Endodermal cell (in vitro differentiated cells): Measurements from ENCODE around the gene ZDHHC17. TPM values are rescaled to one million over a fixed set of nuclear protein-coding genes. Genes with fewer than 3 reads are reported as not detected.
"Not testable (repeated sequence)": the region's sequence is repeated elsewhere in the genome, so short reads cannot be mapped to it uniquely, and the experiment has no call there.

Experiments used
- DNase-seq: peaks from one replicate; pipeline ENCODE4 v3.0.0-alpha.2; 2017
- H3K27ac ChIP-seq: 2 replicates; pipeline ENCODE4 v1.5.1; 2013; ENCODE audit warnings: mild to moderate bottlenecking, low read depth, low read length, moderate library complexity
- H3K27me3 ChIP-seq: 2 replicates; pipeline ENCODE4 v1.6.1; 2013; ENCODE audit warnings: mild to moderate bottlenecking, low read length, moderate library complexity; ENCODE audit not compliant: insufficient read depth, control insufficient read depth, poor library complexity, severe bottlenecking
- H3K36me3 ChIP-seq: 2 replicates; pipeline ENCODE4 v1.7.0; 2013; ENCODE audit warnings: mild to moderate bottlenecking, low read length, moderate library complexity; ENCODE audit not compliant: control insufficient read depth, insufficient read depth
- H3K4me1 ChIP-seq: one replicate; pipeline ENCODE4 v1.7.0; 2013; ENCODE audit warnings: low read length; ENCODE audit not compliant: control insufficient read depth, insufficient read depth
- H3K4me3 ChIP-seq: 2 replicates; pipeline ENCODE4 v1.5.1; 2013; ENCODE audit warnings: mild to moderate bottlenecking, low read length, moderate library complexity
- H3K9ac ChIP-seq: 2 replicates; pipeline ENCODE4 v1.6.1; 2013; ENCODE audit warnings: mild to moderate bottlenecking, low read length, moderate library complexity; ENCODE audit not compliant: poor library complexity, severe bottlenecking; ENCODE audit errors: extremely low read depth
- H3K9me3 ChIP-seq: 2 replicates; pipeline ENCODE4 v1.6.1; 2013; ENCODE audit warnings: mild to moderate bottlenecking, low read length, moderate library complexity; ENCODE audit not compliant: control insufficient read depth
- H3K27ac Mint-ChIP-seq: 2 replicates; pipeline ENCODE4 v1.8.0; 2020; ENCODE audit warnings: mixed read lengths
- H3K27me3 Mint-ChIP-seq: 2 replicates; pipeline ENCODE4 v1.8.0; 2021; ENCODE audit warnings: mild to moderate bottlenecking, mixed read lengths; ENCODE audit not compliant: insufficient read depth
- H3K36me3 Mint-ChIP-seq: 2 replicates; pipeline ENCODE4 v1.8.0; 2020; ENCODE audit warnings: low read depth, mixed read lengths
- H3K4me1 Mint-ChIP-seq: 2 replicates; pipeline ENCODE4 v1.8.0; 2020; ENCODE audit warnings: mixed read lengths
- H3K4me3 Mint-ChIP-seq: 2 replicates; pipeline ENCODE4 v1.8.0; 2020; ENCODE audit warnings: mild to moderate bottlenecking, moderate library complexity, mixed read lengths
- H3K9me3 Mint-ChIP-seq: 2 replicates; pipeline ENCODE4 v1.8.0; 2020; ENCODE audit warnings: mild to moderate bottlenecking, mixed read lengths
- WGBS, 2 experiments: methylation state at CpG; one replicate each; pipeline versions ENCODE4 v1.1.5 to v1.1.7; 2013; ENCODE audit warnings: missing lambda C conversion rate in 2 of 2, mixed read lengths in 1 of 2; ENCODE audit not compliant: insufficient coverage in 1 of 2, insufficient read length in 1 of 2; 5-methylcytosine and 5-hydroxymethylcytosine counted together
- total RNA-seq, 2 donors: library from RNA; stranded (reverse); fragmentation: NEBNext Ultra II Directional in 1 of 2; extraction: Animal tissue kit (Norgen Biotek cat#: 25700) in 1 of 2; gene quantifications; 2 replicates in 1 of 2; 3 replicates in 1 of 2; pipeline ENCODE4 v1.2.1, GENCODE V29; 2021
- TF ChIP-seq, protein P1 (sequence below): fragments of 200-600 bp; sonication (generic); conservative IDR thresholded peaks from 2 replicates; pipeline ENCODE4 v1.5.0; 2021; ENCODE audit warnings: antibody characterized with exemption, mild to moderate bottlenecking

The ZDHHC17 gene
- total RNA-seq, 2 donors from 2014 or later: 37.9 to 40.0 TPM

GRCh38 chr12:76719171-76720041 is 44.5 kb upstream of the ZDHHC17 start:
- peak; percentile 69 for DNase-seq
- Histone ChIP-seq H3K27me3 (peaks cover 78% of the 10 kb centered on the region), H3K9me3 (no peaks in the 10 kb centered on the region), H3K27ac (no peak overlapping the region), H3K36me3 (no peaks in the 10 kb centered on the region), H3K9ac (no peak overlapping the region), H3K4me3 (no peak overlapping the region), H3K4me1 (no peaks in the 10 kb centered on the region)
- 88 to 93% methylated on average over 2 to 5 of the region's 5 CpGs for WGBS, 2 experiments
- no peaks in the 10 kb centered on the region for H3K9me3 Mint-ChIP-seq
- no peaks in the 10 kb centered on the region for H3K36me3 Mint-ChIP-seq
- TF ChIP-seq, protein P1, sequence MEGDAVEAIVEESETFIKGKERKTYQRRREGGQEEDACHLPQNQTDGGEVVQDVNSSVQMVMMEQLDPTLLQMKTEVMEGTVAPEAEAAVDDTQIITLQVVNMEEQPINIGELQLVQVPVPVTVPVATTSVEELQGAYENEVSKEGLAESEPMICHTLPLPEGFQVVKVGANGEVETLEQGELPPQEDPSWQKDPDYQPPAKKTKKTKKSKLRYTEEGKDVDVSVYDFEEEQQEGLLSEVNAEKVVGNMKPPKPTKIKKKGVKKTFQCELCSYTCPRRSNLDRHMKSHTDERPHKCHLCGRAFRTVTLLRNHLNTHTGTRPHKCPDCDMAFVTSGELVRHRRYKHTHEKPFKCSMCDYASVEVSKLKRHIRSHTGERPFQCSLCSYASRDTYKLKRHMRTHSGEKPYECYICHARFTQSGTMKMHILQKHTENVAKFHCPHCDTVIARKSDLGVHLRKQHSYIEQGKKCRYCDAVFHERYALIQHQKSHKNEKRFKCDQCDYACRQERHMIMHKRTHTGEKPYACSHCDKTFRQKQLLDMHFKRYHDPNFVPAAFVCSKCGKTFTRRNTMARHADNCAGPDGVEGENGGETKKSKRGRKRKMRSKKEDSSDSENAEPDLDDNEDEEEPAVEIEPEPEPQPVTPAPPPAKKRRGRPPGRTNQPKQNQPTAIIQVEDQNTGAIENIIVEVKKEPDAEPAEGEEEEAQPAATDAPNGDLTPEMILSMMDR: no peak
- peaks cover 77% of the 10 kb centered on the region for H3K27me3 Mint-ChIP-seq
- H3K27ac Mint-ChIP-seq: no peak overlapping the region
- H3K4me1 Mint-ChIP-seq: peaks cover 6% of the 10 kb centered on the region
- H3K4me3 Mint-ChIP-seq: no peak overlapping the region

DNA sequence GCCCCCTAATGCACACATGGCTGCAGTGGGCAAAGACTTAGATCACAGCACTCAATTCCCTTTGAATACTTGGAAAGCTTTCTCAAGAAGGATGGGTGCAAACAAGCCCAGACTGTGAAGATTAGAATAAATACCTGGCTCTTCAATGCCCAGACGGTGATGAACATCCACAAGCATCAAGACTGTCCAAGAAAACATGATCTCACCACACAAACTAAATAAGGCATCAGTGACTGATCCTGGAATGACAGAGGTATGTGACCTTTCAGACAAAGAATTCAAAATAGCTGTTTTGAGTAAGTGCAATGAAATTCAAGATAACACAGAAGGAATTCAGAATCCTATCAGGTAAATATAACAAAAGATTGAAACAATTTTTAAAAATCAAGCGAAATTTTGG is 43.8 kb upstream of the ZDHHC17 start:
- H3K27ac ChIP-seq: no peak overlapping the region
- 75 to 76% methylated on average over 1 to 2 of the region's 2 CpGs for WGBS, 2 experiments
- H3K4me3 Mint-ChIP-seq: no peak overlapping the region
- H3K9me3 ChIP-seq: no peaks in the 10 kb centered on the region
- no peak overlapping the region for H3K9ac ChIP-seq
- H3K36me3 Mint-ChIP-seq: no peaks in the 10 kb centered on the region
- no peak overlapping the region for H3K4me3 ChIP-seq
- no peaks in the 10 kb centered on the region for H3K36me3 ChIP-seq
- peaks cover 70% of the 10 kb centered on the region for H3K27me3 Mint-ChIP-seq
- TF ChIP-seq, protein P1: no peak
- peaks cover 71% of the 10 kb centered on the region for H3K27me3 ChIP-seq
- H3K9me3 Mint-ChIP-seq: no peaks in the 10 kb centered on the region
- peaks cover 3% of the 10 kb centered on the region for H3K4me1 Mint-ChIP-seq
- no peak overlapping the region for H3K27ac Mint-ChIP-seq
- no peaks in the 10 kb centered on the region for H3K4me1 ChIP-seq
- DNase-seq: no peak

GRCh38 chr12:76726626-76727025 is 37.3 kb upstream of the ZDHHC17 start:
- H3K4me3 ChIP-seq: no peak overlapping the region
- Mint-ChIP-seq H3K27ac (no peak overlapping the region), H3K9me3 (no peaks in the 10 kb centered on the region), H3K36me3 (no peaks in the 10 kb centered on the region), H3K4me1 (no peaks in the 10 kb centered on the region), H3K27me3 (peaks cover 27% of the 10 kb centered on the region), H3K4me3 (no peak overlapping the region)
- H3K9me3 ChIP-seq: no peaks in the 10 kb centered on the region
- H3K27me3 ChIP-seq: peaks cover 27% of the 10 kb centered on the region
- H3K9ac ChIP-seq: no peak overlapping the region
- TF ChIP-seq, protein P1: no peak
- no peaks in the 10 kb centered on the region for H3K4me1 ChIP-seq
- no peaks in the 10 kb centered on the region for H3K36me3 ChIP-seq
- DNase-seq: no peak
- H3K27ac ChIP-seq: no peak overlapping the region

DNA sequence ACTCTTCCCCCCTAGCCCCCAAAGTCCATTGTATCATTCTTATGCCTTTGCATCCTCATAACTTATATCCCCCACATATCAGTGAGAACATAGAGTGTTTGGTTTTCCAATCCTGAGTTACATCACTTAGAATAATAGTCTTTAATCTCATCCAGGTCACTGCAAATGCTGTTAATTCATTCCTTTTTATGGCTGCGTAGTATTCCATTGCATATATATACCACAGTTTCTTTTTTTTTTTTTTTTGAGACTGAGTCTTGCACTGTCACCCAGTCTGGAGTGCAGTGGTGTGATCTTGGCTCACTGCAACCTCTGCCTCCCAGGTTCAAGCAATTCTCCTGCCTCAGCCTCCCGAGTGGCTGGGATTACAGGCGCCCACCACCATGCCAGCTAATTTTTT is 31.7 kb upstream of the ZDHHC17 start:
- WGBS, 2 experiments: 97% methylated on average over 2 of the region's 3 CpGs; no CpG with 5 or more reads in 1 of the 2 experiments
- H3K4me3 ChIP-seq, DNase-seq, H3K27me3 ChIP-seq, H3K27ac ChIP-seq, H3K9ac ChIP-seq, H3K36me3 ChIP-seq, H3K4me1 Mint-ChIP-seq, H3K4me3 Mint-ChIP-seq, H3K4me1 ChIP-seq, H3K27me3 Mint-ChIP-seq, H3K27ac Mint-ChIP-seq: not testable (repeated sequence)
- Mint-ChIP-seq H3K36me3 (peaks cover 18% of the 10 kb centered on the region), H3K9me3 (peaks cover 51% of the 10 kb centered on the region)
- H3K9me3 ChIP-seq: peaks cover 18% of the 10 kb centered on the region

- not testable (repeated sequence) for H3K9ac ChIP-seq, DNase-seq, H3K4me3 Mint-ChIP-seq, H3K27me3 Mint-ChIP-seq, H3K27me3 ChIP-seq, H3K27ac Mint-ChIP-seq, H3K4me3 ChIP-seq, H3K27ac ChIP-seq, H3K4me1 Mint-ChIP-seq, H3K4me1 ChIP-seq, H3K36me3 ChIP-seq
- H3K9me3 ChIP-seq: peaks cover 27% of the 10 kb centered on the region
- Mint-ChIP-seq H3K9me3 (peaks cover 69% of the 10 kb centered on the region), H3K36me3 (peaks cover 32% of the 10 kb centered on the region)
- 100% methylated on average over 1 of the region's 2 CpGs; no CpG with 5 or more reads in 1 of the 2 experiments for WGBS, 2 experiments
Observed at GRCh38 chr12:76737689-76738088, 26.2 kb upstream of the ZDHHC17 start.
